ENCODE results near the gene CDC14C.

The CDC14C gene

GRCh38 chr7:48880851-48881250 lies 43.5 kb upstream of the CDC14C start:
- Histone ChIP-seq H3F3A (ENCODE audit: low read depth) (no peaks in the 10 kb centered on the region), H3K79me2 (ENCODE audit: insufficient read depth, low read length) (no peaks in the 10 kb centered on the region), H3K36me3 (ENCODE audit: insufficient read depth, low read length) (no peaks in the 10 kb centered on the region), H3K4me2 (ENCODE audit: low read depth, low read length, poor library complexity, severe bottlenecking) (no peak overlapping the region), H4K20me1 (ENCODE audit: insufficient read depth, low read length, poor library complexity, severe bottlenecking) (no peaks in the 10 kb centered on the region), H3K4me3 (ENCODE audit: low read length, poor library complexity, severe bottlenecking) (no peak overlapping the region), H3K4me1 (ENCODE audit: insufficient read depth, low read length, poor library complexity, severe bottlenecking) (no peaks in the 10 kb centered on the region), H2AFZ (ENCODE audit: low read length) (no peak overlapping the region), H3K9ac (ENCODE audit: low read depth, low read length, poor library complexity, severe bottlenecking) (no peak overlapping the region), H3K27me3 (ENCODE audit: insufficient read depth, low read length, poor library complexity, severe bottlenecking) (no peaks in the 10 kb centered on the region), H3K9me3 (ENCODE audit: insufficient read depth, low read depth, low read length) (no peaks in the 10 kb centered on the region), H3K9me2 (replicated peaks; ENCODE audit: low read depth, low read length) (no peaks in the 10 kb centered on the region)
- TF ChIP-seq CTCF (conservative IDR thresholded peaks at IDR 0.05; ENCODE audit: low read length) (no peak), EZH2phosphoT487 (IDR thresholded peaks at IDR 0.05; ENCODE audit: borderline replicate concordance) (no peak)

- Histone ChIP-seq H3K4me2 (ENCODE audit: low read depth, low read length, poor library complexity, severe bottlenecking) (no peak overlapping the region), H3K4me1 (ENCODE audit: insufficient read depth, low read length, poor library complexity, severe bottlenecking) (no peaks in the 10 kb centered on the region), H4K20me1 (ENCODE audit: insufficient read depth, low read length, poor library complexity, severe bottlenecking) (no peaks in the 10 kb centered on the region), H3K36me3 (ENCODE audit: insufficient read depth, low read length) (no peaks in the 10 kb centered on the region), H3K9me3 (ENCODE audit: insufficient read depth, low read depth, low read length) (no peaks in the 10 kb centered on the region), H2AFZ (ENCODE audit: low read length) (no peak overlapping the region), H3K27me3 (ENCODE audit: insufficient read depth, low read length, poor library complexity, severe bottlenecking) (no peaks in the 10 kb centered on the region), H3K9ac (ENCODE audit: low read depth, low read length, poor library complexity, severe bottlenecking) (no peak overlapping the region), H3K4me3 (ENCODE audit: low read length, poor library complexity, severe bottlenecking) (no peak overlapping the region), H3K9me2 (replicated peaks; ENCODE audit: low read depth, low read length) (no peaks in the 10 kb centered on the region), H3K79me2 (ENCODE audit: insufficient read depth, low read length) (no peaks in the 10 kb centered on the region), H3F3A (ENCODE audit: low read depth) (no peaks in the 10 kb centered on the region)
- TF ChIP-seq EZH2phosphoT487 (IDR thresholded peaks at IDR 0.05; ENCODE audit: borderline replicate concordance) = no peak
- TF ChIP-seq CTCF (conservative IDR thresholded peaks at IDR 0.05; ENCODE audit: low read length) = no peak
Observed at GRCh38 chr7:48887500-48887899, 36.8 kb upstream of the CDC14C start.

GRCh38 chr7:48894574-48894973 lies 29.8 kb upstream of the CDC14C start:
- Histone ChIP-seq H3K4me3 (ENCODE audit: low read length, poor library complexity, severe bottlenecking) (no peak overlapping the region), H3K4me1 (ENCODE audit: insufficient read depth, low read length, poor library complexity, severe bottlenecking) (no peaks in the 10 kb centered on the region), H3K9me3 (ENCODE audit: insufficient read depth, low read depth, low read length) (no peaks in the 10 kb centered on the region), H3K4me2 (ENCODE audit: low read depth, low read length, poor library complexity, severe bottlenecking) (no peak overlapping the region), H4K20me1 (ENCODE audit: insufficient read depth, low read length, poor library complexity, severe bottlenecking) (no peaks in the 10 kb centered on the region), H3K9me2 (replicated peaks; ENCODE audit: low read depth, low read length) (no peaks in the 10 kb centered on the region), H3K36me3 (ENCODE audit: insufficient read depth, low read length) (no peaks in the 10 kb centered on the region), H2AFZ (ENCODE audit: low read length) (no peak overlapping the region), H3F3A (ENCODE audit: low read depth) (no peaks in the 10 kb centered on the region), H3K79me2 (ENCODE audit: insufficient read depth, low read length) (no peaks in the 10 kb centered on the region), H3K9ac (ENCODE audit: low read depth, low read length, poor library complexity, severe bottlenecking) (no peak overlapping the region), H3K27me3 (ENCODE audit: insufficient read depth, low read length, poor library complexity, severe bottlenecking) (no peaks in the 10 kb centered on the region)
- TF ChIP-seq CTCF (conservative IDR thresholded peaks at IDR 0.05; ENCODE audit: low read length) (peak; percentile 30; the same call in 1 of the 2 replicates), EZH2phosphoT487 (IDR thresholded peaks at IDR 0.05; ENCODE audit: borderline replicate concordance) (no peak)
